ENCODE measurements around the gene DEFB121. TPM values are rescaled to one million over a fixed set of nuclear protein-coding genes. Genes with fewer than 3 reads are reported as not detected.
"Not testable (repeated sequence)": the region's sequence is repeated elsewhere in the genome, so short reads cannot be mapped to it uniquely, and the experiment has no call there.

The DEFB121 gene
- total RNA-seq, 2 donors from 2014 or later: not detected

DNA sequence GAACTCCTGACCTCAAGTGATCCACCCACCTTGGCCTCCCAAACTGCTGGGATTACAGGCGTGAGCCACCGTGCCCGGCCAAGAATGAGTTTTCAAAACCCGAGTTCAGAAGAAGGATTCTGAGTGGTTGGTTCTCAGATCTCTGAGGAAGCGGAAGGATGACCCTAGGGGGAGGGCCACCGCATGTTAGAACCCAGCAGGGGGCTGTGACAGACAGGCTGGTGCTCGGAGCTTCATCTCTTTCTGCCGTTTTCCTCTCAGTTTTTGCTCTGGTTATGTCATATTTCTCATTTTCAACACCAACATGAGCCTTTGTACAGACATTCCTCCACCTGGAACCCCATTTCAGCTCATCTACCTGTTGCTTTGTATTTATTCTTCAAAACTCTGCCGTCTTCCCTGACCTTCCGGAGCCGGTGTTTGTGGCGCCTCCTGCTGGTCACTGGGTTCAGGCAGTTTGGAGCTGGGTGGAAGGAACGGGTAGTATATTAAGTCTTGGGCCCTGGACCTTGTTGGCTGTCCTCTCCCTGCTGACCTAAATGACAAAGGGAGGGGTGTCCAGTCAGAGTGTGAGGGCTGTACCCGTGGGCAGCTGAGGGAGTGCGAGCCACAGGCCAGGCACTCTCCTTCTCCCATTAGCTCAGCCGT lies 34.1 kb upstream of the DEFB121 start, which contains the start of gene DEFB123:
TSS of gene DEFB123 (plus strand) at position 621 of the 648 bp plus-strand sequence. CDS start 67 bp downstream, outside the sequence.
- H3K27me3 ChIP-seq (replicated peaks; ENCODE audit: insufficient read depth): no peaks in the 10 kb centered on the region
- no peaks in the 10 kb centered on the region for H3K4me1 ChIP-seq (ENCODE audit: control insufficient read depth in 1 of 2, low read depth in 2 of 2)
- ATAC-seq (ENCODE audit: insufficient number of reproducible peaks, low FRiP score, low read depth) (no peak), DNase-seq (ENCODE audit: low spot score) (no peak)
- H3K36me3 ChIP-seq: no peaks in the 10 kb centered on the region
- no peak within 1 kb of the TSS for H3K4me3 ChIP-seq
- H3K9me3 ChIP-seq: no peaks in the 10 kb centered on the region
- TF ChIP-seq, protein P1, sequence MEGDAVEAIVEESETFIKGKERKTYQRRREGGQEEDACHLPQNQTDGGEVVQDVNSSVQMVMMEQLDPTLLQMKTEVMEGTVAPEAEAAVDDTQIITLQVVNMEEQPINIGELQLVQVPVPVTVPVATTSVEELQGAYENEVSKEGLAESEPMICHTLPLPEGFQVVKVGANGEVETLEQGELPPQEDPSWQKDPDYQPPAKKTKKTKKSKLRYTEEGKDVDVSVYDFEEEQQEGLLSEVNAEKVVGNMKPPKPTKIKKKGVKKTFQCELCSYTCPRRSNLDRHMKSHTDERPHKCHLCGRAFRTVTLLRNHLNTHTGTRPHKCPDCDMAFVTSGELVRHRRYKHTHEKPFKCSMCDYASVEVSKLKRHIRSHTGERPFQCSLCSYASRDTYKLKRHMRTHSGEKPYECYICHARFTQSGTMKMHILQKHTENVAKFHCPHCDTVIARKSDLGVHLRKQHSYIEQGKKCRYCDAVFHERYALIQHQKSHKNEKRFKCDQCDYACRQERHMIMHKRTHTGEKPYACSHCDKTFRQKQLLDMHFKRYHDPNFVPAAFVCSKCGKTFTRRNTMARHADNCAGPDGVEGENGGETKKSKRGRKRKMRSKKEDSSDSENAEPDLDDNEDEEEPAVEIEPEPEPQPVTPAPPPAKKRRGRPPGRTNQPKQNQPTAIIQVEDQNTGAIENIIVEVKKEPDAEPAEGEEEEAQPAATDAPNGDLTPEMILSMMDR (IDR thresholded peaks at IDR 0.05): no peak
- H3K27ac ChIP-seq: no peak within 1 kb of the TSS

DNA sequence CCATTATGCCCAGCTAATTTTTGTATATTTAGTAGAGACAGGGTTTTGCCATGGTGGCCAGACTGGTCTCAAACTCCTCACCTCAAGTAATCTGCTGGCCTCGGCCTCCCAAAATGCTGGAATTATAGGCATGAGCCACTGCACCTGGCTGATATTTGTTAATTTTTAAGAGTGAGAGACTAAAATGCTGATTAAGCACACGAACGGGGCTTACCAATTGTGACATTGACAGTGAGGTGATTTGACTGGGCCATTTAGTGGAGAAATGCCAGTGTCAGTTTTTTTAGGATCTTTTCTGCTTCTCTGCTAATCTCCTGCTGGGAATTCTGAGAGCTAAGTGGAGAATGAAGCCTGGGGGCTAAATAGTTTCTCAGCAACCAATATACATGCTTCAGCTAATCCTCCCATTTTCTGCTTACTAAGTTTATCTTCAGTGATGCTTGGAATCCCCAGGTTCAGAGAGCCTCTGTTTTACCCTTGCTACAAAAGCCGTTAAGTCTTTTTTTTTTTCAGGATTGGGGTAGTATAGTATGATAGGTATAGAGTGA lies 24.6 kb upstream of the DEFB121 start:
- Histone ChIP-seq H3K9me3 (no peaks in the 10 kb centered on the region), H3K27ac (no peak overlapping the region), H3K27me3 (replicated peaks; ENCODE audit: insufficient read depth) (no peaks in the 10 kb centered on the region), H3K36me3 (no peaks in the 10 kb centered on the region), H3K4me3 (no peak overlapping the region), H3K4me1 (ENCODE audit: control insufficient read depth in 1 of 2, low read depth in 2 of 2) (no peaks in the 10 kb centered on the region)
- no peak for DNase-seq (ENCODE audit: low spot score)
- TF ChIP-seq, protein P1 (IDR thresholded peaks at IDR 0.05): no peak
- ATAC-seq (ENCODE audit: insufficient number of reproducible peaks, low FRiP score, low read depth): no peak

DNA sequence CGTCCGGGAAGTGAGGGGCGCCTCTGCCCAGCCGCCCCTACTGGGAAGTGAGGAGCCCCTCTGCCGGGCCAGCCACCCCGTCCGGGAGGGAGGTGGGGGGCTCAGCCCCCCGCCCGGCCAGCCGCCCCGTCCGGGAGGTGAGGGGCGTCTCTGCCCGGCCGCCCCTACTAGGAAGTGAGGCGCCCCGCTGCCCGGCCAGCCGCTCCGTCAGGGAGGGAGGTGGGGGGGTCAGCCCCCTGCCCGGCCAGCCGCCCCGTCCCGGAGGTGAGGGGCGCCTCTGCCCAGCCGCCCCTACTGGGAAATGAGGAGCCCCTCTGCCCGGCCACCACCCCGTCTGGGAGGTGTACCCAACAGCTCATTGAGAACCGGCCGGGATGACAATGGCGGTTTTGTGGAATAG lies 21.6 kb upstream of the DEFB121 start:
- not testable (repeated sequence) for H3K4me3 ChIP-seq; DNase-seq (ENCODE audit: low spot score); H3K27me3 ChIP-seq (replicated peaks; ENCODE audit: insufficient read depth); H3K36me3 ChIP-seq; H3K27ac ChIP-seq; ATAC-seq (ENCODE audit: insufficient number of reproducible peaks, low FRiP score, low read depth); H3K9me3 ChIP-seq; H3K4me1 ChIP-seq (ENCODE audit: control insufficient read depth in 1 of 2, low read depth in 2 of 2)

DNA sequence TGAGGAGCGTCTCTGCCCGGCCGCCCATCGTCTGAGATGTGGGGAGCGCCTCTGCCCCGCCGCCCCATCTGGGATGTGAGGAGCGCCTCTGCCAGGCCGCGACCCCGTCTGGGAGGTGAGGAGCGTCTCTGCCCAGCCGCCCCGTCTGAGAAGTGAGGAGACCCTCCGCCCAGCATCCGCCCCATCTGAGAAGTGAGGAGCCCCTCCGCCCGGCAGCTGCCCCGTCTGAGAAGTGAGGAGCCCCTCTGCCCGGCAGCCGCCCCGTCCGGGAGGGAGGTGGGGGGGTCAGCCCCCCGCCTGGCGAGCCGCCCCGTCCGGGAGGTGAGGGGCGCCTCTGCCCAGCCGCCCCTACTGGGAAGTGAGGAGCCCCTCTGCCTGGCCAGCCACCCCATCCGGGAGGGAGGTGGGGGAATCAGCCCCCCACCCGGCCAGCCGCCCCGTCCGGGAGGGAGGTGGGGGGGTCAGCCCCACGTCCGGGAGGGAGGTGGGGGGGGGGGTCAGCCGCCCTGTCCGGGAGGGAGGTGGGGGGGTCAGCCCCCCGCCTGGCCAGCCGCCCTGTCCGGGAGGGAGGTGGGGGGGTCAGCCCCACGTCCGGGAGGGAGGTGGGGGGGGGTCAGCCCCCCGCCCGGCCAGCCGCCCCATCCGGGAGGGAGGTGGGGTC lies 21.0 kb upstream of the DEFB121 start:
- not testable (repeated sequence) for H3K27me3 ChIP-seq (replicated peaks; ENCODE audit: insufficient read depth); H3K9me3 ChIP-seq; DNase-seq (ENCODE audit: low spot score); H3K27ac ChIP-seq; H3K4me1 ChIP-seq (ENCODE audit: control insufficient read depth in 1 of 2, low read depth in 2 of 2); ATAC-seq (ENCODE audit: insufficient number of reproducible peaks, low FRiP score, low read depth); H3K36me3 ChIP-seq; H3K4me3 ChIP-seq

DNA sequence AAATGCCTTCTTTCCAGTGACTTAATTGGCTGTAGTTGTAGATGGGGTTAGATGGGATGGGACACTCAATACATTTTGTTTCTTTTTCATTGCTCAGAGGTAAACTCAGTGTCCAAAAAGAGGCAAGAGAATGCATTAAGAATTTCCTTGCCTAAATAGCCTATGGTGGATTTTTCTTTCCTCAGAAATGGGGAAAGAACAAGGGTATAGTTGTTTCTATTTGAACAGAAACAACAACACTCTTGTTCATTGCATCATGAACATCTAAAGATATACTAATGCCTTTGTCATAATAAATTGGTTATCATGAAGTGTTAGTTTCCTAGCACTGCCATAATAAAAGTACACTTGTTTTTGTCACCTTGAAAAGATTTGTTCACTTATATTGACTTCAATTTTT lies 19.8 kb upstream of the DEFB121 start:
- Histone ChIP-seq H3K36me3 (no peaks in the 10 kb centered on the region), H3K9me3 (no peaks in the 10 kb centered on the region), H3K4me3 (no peak overlapping the region), H3K4me1 (ENCODE audit: control insufficient read depth in 1 of 2, low read depth in 2 of 2) (no peaks in the 10 kb centered on the region), H3K27me3 (replicated peaks; ENCODE audit: insufficient read depth) (no peaks in the 10 kb centered on the region), H3K27ac (no peak overlapping the region)
- DNase-seq (ENCODE audit: low spot score) (no peak), ATAC-seq (ENCODE audit: insufficient number of reproducible peaks, low FRiP score, low read depth) (no peak)
- TF ChIP-seq, protein P1 (IDR thresholded peaks at IDR 0.05): no peak

DNA sequence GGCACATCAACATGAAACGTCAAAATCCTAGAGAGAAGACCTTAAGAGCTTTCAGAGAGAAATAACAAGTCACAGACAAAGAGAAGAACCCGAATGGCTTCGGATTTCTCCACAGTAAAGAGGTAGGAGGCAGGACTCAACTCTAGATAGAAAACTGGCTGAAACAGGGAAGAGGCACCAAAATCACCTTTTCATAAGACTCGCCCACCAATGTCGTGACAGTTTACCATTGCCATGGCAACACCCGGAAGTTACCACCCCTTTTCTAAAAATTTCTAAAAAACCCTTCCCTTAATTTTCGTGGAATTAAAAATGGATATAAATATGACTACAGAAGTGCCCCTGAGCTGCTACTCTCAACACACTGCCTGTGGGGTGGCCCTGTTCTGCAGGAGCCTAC lies 12.3 kb upstream of the DEFB121 start:
- Histone ChIP-seq H3K27me3 (replicated peaks; ENCODE audit: insufficient read depth) (no peaks in the 10 kb centered on the region), H3K36me3 (no peaks in the 10 kb centered on the region), H3K4me3 (no peak overlapping the region), H3K4me1 (ENCODE audit: control insufficient read depth in 1 of 2, low read depth in 2 of 2) (no peaks in the 10 kb centered on the region), H3K27ac (no peak overlapping the region), H3K9me3 (no peaks in the 10 kb centered on the region)
- DNase-seq (ENCODE audit: low spot score) (no peak), ATAC-seq (ENCODE audit: insufficient number of reproducible peaks, low FRiP score, low read depth) (no peak)
- TF ChIP-seq, protein P1 (IDR thresholded peaks at IDR 0.05): no peak
